Measurements from ENCODE around the gene NDUFV2.
"Not testable (repeated sequence)": the region's sequence is repeated elsewhere in the genome, so short reads cannot be mapped to it uniquely, and the experiment has no call there.

The NDUFV2 gene

DNA sequence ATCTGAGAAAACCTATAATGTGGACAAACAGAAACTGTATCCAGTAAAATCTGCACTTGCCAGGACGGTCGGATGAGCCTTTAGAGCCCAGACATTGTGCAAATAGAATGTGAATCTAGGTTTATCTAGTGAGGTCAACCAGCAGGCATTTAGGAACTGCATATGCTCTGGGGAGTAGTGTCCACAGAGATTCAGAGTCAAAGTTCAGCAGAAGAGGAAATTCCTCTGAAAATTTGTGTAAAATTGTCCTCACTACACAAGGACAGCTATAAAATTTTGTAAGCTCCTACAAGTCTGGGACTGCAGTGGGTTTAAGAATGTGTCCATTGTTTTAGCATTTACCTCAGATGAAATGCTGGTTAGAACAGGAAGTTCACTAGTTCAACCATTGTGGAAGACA, 9.8 kb upstream of the NDUFV2 start:
- no peaks in the 10 kb centered on the region for H3K27me3 ChIP-seq (ENCODE audit: insufficient read depth, low read length)
- no peaks in the 10 kb centered on the region for H3K36me3 ChIP-seq (ENCODE audit: insufficient read depth, low read depth, low read length)
- H3K4me3 ChIP-seq (ENCODE audit: low read length) = no peak overlapping the region
- H3K9ac ChIP-seq (ENCODE audit: low read depth, low read length) = no peak overlapping the region
- peaks cover 12% of the 10 kb centered on the region; the same call in 1 of the 2 replicates for H3K4me1 ChIP-seq (ENCODE audit: insufficient read depth, low read length)
- no peaks in the 10 kb centered on the region for H3K9me3 ChIP-seq (ENCODE audit: insufficient read depth, low read depth, low read length)
- no peak overlapping the region for H3K27ac ChIP-seq (ENCODE audit: low read length)

DNA sequence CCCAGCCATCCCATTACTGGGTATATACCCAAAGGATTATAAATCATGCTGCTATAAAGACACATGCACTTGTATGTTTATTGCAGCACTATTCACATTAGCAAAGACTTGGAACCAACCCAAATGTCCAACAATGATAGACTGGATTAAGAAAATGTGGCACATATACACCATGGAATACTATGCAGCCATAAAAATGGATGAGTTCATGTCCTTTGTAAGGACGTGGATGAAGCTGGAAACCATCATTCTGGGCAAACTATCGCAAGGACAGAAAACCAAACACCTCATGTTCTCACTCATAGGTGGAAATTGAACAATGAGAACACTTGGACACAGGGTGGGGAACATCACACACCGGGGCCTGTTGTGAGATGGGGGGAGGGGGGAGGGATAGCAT, 9.4 kb upstream of the NDUFV2 start:
- not testable (repeated sequence) for H3K27me3 ChIP-seq (ENCODE audit: insufficient read depth, low read length); H3K27ac ChIP-seq (ENCODE audit: low read length); H3K36me3 ChIP-seq (ENCODE audit: insufficient read depth, low read depth, low read length); H3K9me3 ChIP-seq (ENCODE audit: insufficient read depth, low read depth, low read length); H3K4me3 ChIP-seq (ENCODE audit: low read length); H3K9ac ChIP-seq (ENCODE audit: low read depth, low read length)
- peaks cover 14% of the 10 kb centered on the region; the same call in 1 of the 2 replicates for H3K4me1 ChIP-seq (ENCODE audit: insufficient read depth, low read length)

- Histone ChIP-seq H3K27ac (ENCODE audit: low read length) (no peak overlapping the region), H3K27me3 (ENCODE audit: insufficient read depth, low read length) (no peaks in the 10 kb centered on the region), H3K4me1 (ENCODE audit: insufficient read depth, low read length) (peaks cover 14% of the 10 kb centered on the region; the same call in 1 of the 2 replicates), H3K9me3 (ENCODE audit: insufficient read depth, low read depth, low read length) (no peaks in the 10 kb centered on the region), H3K9ac (ENCODE audit: low read depth, low read length) (no peak overlapping the region), H3K36me3 (ENCODE audit: insufficient read depth, low read depth, low read length) (no peaks in the 10 kb centered on the region), H3K4me3 (ENCODE audit: low read length) (no peak overlapping the region)
These were observed 7.9 kb upstream of the NDUFV2 start for GRCh38 chr18:9094307-9095226.

DNA sequence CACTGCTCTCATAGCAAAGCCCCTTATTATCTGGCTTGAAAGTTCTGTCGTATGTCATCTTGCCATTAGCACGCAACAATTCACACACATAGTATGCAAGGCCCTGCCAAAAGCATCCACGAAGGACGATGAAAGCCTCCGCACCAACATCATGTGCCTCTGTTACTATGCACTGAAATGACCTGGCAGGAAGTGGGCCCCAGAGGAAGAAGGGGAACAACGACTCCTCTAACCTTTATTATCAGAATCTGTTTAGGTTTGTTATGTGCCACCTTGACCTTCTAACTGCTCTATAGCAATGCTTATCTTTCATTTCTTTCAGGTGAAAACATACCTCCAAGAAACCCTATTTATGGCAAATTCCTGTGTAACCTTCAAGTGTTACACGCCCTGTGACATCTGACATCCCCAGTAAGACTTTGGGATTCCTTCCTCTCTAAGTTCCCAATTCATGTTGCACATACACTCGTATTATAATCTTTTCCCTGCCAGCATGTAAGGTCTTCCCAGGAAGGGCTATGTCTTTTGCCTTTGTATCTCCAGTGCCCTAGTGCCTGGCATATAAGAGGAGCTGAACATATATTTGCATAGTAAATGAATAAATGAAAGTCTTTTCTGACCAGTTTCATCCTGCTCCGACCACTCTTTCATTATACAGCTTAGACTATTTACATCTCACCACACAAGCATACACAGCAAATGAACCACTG, 7.0 kb upstream of the NDUFV2 start:
- Histone ChIP-seq H3K9me3 (ENCODE audit: insufficient read depth, low read depth, low read length) (no peaks in the 10 kb centered on the region), H3K4me3 (ENCODE audit: low read length) (no peak overlapping the region), H3K27me3 (ENCODE audit: insufficient read depth, low read length) (no peaks in the 10 kb centered on the region), H3K27ac (ENCODE audit: low read length) (no peak overlapping the region), H3K9ac (ENCODE audit: low read depth, low read length) (no peak overlapping the region), H3K36me3 (ENCODE audit: insufficient read depth, low read depth, low read length) (no peaks in the 10 kb centered on the region), H3K4me1 (ENCODE audit: insufficient read depth, low read length) (peaks cover 14% of the 10 kb centered on the region; the same call in 1 of the 2 replicates)

GRCh38 chr18:9096007-9096371, 6.5 kb upstream of the NDUFV2 start:
- H3K27ac ChIP-seq (ENCODE audit: low read length) = no peak overlapping the region
- H3K9ac ChIP-seq (ENCODE audit: low read depth, low read length) = no peak overlapping the region
- H3K9me3 ChIP-seq (ENCODE audit: insufficient read depth, low read depth, low read length) = no peaks in the 10 kb centered on the region
- no peak overlapping the region for H3K4me3 ChIP-seq (ENCODE audit: low read length)
- H3K36me3 ChIP-seq (ENCODE audit: insufficient read depth, low read depth, low read length) = no peaks in the 10 kb centered on the region
- no peaks in the 10 kb centered on the region for H3K27me3 ChIP-seq (ENCODE audit: insufficient read depth, low read length)
- peaks cover 14% of the 10 kb centered on the region; the same call in 1 of the 2 replicates for H3K4me1 ChIP-seq (ENCODE audit: insufficient read depth, low read length)

DNA sequence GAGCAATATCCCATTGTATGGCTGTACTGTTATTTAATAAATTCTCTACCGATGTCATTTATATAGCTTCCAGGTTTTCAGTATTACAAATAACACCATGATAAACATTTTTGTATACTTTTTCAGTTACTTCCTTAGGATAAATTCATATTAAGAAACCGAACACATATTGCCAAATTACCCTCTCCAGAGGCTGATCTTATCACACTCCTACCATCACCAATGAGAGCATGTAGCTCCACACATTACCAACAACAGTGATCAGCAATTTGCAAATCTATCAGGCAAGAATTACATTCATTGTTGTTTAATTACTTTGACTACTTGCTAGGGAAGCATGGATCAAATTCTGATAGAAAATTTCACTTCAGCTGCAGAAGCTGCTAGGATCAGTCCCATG, 5.8 kb upstream of the NDUFV2 start:
- Histone ChIP-seq H3K27me3 (ENCODE audit: insufficient read depth, low read length) (no peaks in the 10 kb centered on the region), H3K4me1 (ENCODE audit: insufficient read depth, low read length) (peaks cover 14% of the 10 kb centered on the region; the same call in 1 of the 2 replicates), H3K36me3 (ENCODE audit: insufficient read depth, low read depth, low read length) (no peaks in the 10 kb centered on the region), H3K4me3 (ENCODE audit: low read length) (no peak overlapping the region), H3K9ac (ENCODE audit: low read depth, low read length) (peak overlapping the region; percentile 18; the same call in 1 of the 2 replicates), H3K27ac (ENCODE audit: low read length) (no peak overlapping the region), H3K9me3 (ENCODE audit: insufficient read depth, low read depth, low read length) (no peaks in the 10 kb centered on the region)

DNA sequence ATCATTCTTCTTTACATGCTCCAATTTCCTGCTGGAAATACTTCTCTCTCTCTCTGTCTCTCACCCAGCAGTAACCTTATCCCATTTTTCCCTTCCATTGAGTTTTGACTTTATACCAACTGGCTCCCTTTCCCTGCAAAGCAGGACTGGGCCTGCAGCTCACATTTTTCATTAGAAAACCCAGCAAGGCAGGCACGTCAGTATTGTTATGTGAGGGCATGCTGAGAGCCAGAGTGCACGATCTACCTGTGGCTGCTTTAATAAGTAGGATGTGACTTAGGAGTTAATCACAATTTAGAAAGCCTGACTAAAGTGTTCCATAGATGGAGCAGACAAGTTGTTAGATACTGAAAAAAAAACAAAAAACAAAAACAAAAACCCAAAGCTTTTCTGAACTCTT, 5.2 kb upstream of the NDUFV2 start:
- Histone ChIP-seq H3K27ac (ENCODE audit: low read length) (no peak overlapping the region), H3K4me1 (ENCODE audit: insufficient read depth, low read length) (peaks cover 19% of the 10 kb centered on the region; the same call in 1 of the 2 replicates), H3K9me3 (ENCODE audit: insufficient read depth, low read depth, low read length) (no peaks in the 10 kb centered on the region), H3K4me3 (ENCODE audit: low read length) (peak overlapping the region; percentile 0; the same call in 1 of the 2 replicates), H3K9ac (ENCODE audit: low read depth, low read length) (no peak overlapping the region; the same call in 1 of the 2 replicates), H3K27me3 (ENCODE audit: insufficient read depth, low read length) (no peaks in the 10 kb centered on the region), H3K36me3 (ENCODE audit: insufficient read depth, low read depth, low read length) (no peaks in the 10 kb centered on the region)

- no peak overlapping the region for H3K4me3 ChIP-seq (ENCODE audit: low read length)
- no peak overlapping the region for H3K27ac ChIP-seq (ENCODE audit: low read length)
- H3K36me3 ChIP-seq (ENCODE audit: insufficient read depth, low read depth, low read length) = peaks cover 7% of the 10 kb centered on the region; the same call in 1 of the 2 replicates
- no peak overlapping the region for H3K9ac ChIP-seq (ENCODE audit: low read depth, low read length)
- H3K27me3 ChIP-seq (ENCODE audit: insufficient read depth, low read length) = no peaks in the 10 kb centered on the region
- peaks cover 38% of the 10 kb centered on the region for H3K4me1 ChIP-seq (ENCODE audit: insufficient read depth, low read length)
- H3K9me3 ChIP-seq (ENCODE audit: insufficient read depth, low read depth, low read length) = no peaks in the 10 kb centered on the region
These were observed 1.7 kb upstream of the NDUFV2 start for GRCh38 chr18:9100796-9101195.

DNA sequence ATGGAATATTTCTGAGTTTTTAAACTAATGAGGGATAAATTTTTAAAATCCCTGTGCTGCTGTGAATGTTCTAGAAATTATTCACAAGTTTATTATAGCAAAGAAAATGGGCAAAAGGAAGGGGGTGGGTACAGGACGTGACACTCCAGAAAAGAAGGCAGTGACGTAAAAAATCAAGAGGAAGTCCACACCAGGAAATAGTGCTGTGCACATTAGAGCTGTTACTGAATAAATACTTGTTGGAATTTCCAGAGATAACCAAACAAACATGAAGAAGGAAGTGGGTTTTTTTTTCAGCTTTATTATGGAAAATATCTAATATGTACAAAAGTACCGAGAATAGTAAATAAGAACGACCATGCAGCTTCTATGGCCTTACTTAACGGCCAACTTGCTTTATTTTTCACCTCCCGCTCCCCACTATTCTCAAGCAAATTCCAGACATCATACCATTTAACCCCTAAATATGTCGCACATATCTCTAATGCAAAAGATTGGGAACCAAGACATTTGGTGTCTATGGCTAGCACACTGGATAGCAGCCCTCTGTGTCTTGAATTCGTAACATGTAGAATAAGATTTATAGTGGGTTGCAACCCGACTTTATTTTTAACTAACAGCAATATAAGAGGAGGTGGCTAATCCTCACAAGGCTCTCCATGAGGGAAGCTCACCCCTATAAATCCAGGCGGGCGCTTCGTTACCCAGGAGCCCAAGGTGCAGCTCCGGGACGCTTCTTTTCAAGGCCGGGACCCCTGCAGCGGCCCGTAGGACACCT, 580 bp upstream of the NDUFV2 start:
- peak overlapping the region; percentile 83 for H3K4me3 ChIP-seq (ENCODE audit: low read length)
- peak overlapping the region; percentile 77; the same call in 1 of the 2 replicates for H3K9ac ChIP-seq (ENCODE audit: low read depth, low read length)
- peaks cover 7% of the 10 kb centered on the region; the same call in 1 of the 2 replicates for H3K36me3 ChIP-seq (ENCODE audit: insufficient read depth, low read depth, low read length)
- peaks cover 39% of the 10 kb centered on the region for H3K4me1 ChIP-seq (ENCODE audit: insufficient read depth, low read length)
- no peaks in the 10 kb centered on the region for H3K27me3 ChIP-seq (ENCODE audit: insufficient read depth, low read length)
- no peak overlapping the region for H3K27ac ChIP-seq (ENCODE audit: low read length)
- H3K9me3 ChIP-seq (ENCODE audit: insufficient read depth, low read depth, low read length) = no peaks in the 10 kb centered on the region

DNA sequence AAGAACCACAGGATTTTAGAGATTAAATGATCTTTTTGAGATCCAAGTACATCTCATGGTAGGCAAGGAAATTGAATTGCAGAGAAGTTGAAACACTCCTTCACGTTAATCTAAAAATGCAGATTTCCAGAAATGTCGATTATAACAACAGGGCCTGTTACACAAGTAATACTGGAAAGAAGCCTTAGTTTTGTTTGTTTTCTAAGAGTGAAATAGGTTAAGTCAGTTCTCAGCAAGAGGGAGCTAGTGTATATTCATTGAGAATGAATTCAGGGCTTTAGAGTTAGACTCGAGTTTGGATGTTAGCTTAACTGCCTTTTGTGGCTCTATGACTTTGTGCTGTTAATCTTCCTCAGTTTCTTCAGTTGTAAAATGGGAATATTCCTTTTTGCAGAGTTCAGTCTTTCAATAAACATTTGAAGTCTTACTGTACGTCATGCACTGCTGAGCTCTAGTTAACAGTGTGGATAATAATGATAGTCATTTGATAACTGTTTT, 926 bp downstream of the NDUFV2 start:
- H3K4me1 ChIP-seq (ENCODE audit: insufficient read depth, low read length) = peaks cover 47% of the 10 kb centered on the region
- H3K27ac ChIP-seq (ENCODE audit: low read length) = peak overlapping the region; percentile 82
- H3K9me3 ChIP-seq (ENCODE audit: insufficient read depth, low read depth, low read length) = no peaks in the 10 kb centered on the region
- peaks cover 13% of the 10 kb centered on the region; the same call in 1 of the 2 replicates for H3K36me3 ChIP-seq (ENCODE audit: insufficient read depth, low read depth, low read length)
- no peaks in the 10 kb centered on the region for H3K27me3 ChIP-seq (ENCODE audit: insufficient read depth, low read length)
- peak overlapping the region; percentile 97 for H3K9ac ChIP-seq (ENCODE audit: low read depth, low read length)
- H3K4me3 ChIP-seq (ENCODE audit: low read length) = peak overlapping the region; percentile 83

Data from iPS-20b (cell line).